Choroid plexus epithelial cell (primary cell): ENCODE measurements around the gene SSTR3.

Experiments used
- DNase-seq: peaks from one replicate; pipeline ENCODE4 v3.0.0-alpha.2; 2010; ENCODE audit warnings: low read depth
- H3K4me3 ChIP-seq: 2 replicates; pipeline ENCODE4 v1.5.1; 2011; ENCODE audit warnings: low read depth, mild to moderate bottlenecking, control low read depth, low read length, moderate library complexity
- CTCF ChIP-seq: conservative IDR thresholded peaks from 2 replicates; pipeline ENCODE4 v1.5.1; 2011; ENCODE audit warnings: low read depth, mild to moderate bottlenecking, control low read depth, inconsistent platforms, low read length, moderate library complexity

Gene SSTR3

GRCh38 chr22:37160027-37160426, 52.2 kb downstream of the SSTR3 start:
- DNase-seq: no peak
- TF ChIP-seq CTCF: peak; percentile 4
- H3K4me3 ChIP-seq: no peak overlapping the region

- DNase-seq: no peak
- H3K4me3 ChIP-seq: no peak overlapping the region
- no peak for TF ChIP-seq CTCF
Measured at GRCh38 chr22:37158963-37159290, 53.4 kb downstream of the SSTR3 start.

- no peak for DNase-seq
- no peak overlapping the region for H3K4me3 ChIP-seq
- TF ChIP-seq CTCF: no peak
Measured at GRCh38 chr22:37157516-37158285, 54.6 kb downstream of the SSTR3 start.

- DNase-seq: no peak
- no peak overlapping the region for H3K4me3 ChIP-seq
- no peak for TF ChIP-seq CTCF
Measured at GRCh38 chr22:37156686-37157435, 55.4 kb downstream of the SSTR3 start.

DNA sequence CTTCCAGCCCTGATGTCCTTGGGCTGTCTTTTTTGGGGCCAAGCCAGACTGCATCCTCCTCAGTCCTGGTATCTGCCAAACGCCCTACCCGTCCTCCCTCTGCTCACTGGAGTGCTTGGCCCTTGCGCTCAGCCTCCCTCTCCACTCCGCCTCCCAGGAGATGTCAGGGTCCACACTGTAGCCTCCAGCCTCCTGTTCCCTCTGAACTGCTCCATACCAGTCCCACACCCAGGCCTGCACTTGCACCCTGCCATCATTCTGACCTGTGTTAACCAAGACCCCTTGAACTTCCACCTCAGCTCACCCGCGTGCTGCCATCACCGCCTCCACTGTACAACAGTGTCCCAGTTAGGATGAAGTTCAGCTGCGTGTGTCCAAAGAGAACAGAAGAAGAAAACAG, 56.3 kb downstream of the SSTR3 start:
- H3K4me3 ChIP-seq: no peak overlapping the region
- TF ChIP-seq CTCF: no peak
- no peak for DNase-seq

DNA sequence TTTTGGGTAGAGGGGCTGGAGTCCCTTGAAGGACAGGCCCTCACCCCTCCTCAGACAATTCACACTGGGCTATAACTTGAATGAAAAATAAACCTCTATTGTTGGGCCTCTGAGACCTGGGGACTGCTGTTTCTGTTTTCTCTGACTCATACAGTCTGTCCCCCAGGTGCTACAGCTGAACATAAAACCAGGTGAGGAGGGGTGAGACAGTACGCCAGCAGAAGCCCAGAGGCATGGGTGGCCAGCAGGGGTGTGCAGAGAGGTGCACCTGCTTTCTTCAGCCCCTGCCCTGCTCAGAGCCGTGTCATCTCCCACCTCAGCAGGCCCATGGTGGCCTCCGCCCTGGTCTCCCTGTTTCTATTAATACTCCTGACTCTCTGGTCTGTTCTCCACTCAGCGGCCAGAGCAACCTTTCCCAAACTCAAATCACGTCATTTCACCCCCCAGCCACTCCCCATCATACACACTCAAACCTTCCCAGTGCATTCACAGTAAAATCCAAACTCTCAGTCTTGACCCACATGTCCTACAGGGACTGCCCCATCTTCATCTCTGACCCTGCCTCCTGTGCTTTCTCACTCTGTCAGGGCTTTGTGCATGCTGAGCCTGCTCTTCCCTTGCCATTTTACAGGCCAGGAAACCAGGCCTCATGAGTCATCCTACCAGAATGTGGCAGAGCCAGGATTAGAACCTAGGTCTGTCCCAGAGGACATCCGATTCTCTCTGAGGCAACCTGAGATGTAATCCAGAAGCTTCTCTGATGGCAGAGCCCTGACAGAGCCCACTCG, 57.2 kb downstream of the SSTR3 start:
- DNase-seq: peak; percentile 27
- TF ChIP-seq CTCF: no peak

More for the DNA sequence above, 57.2 kb downstream of the SSTR3 start:
- no peak overlapping the region for H3K4me3 ChIP-seq
